ENCODE data around the gene PARS2.

- TF ChIP-seq YY1 (IDR thresholded peaks at IDR 0.05; ENCODE audit: low read depth) (no peak), FOXM1 (IDR thresholded peaks at IDR 0.05; ENCODE audit: borderline replicate concordance, low read depth) (no peak), REST (IDR thresholded peaks at IDR 0.05; ENCODE audit: low read depth) (no peak), USF1 (IDR thresholded peaks at IDR 0.05) (no peak), MAX (IDR thresholded peaks at IDR 0.05) (no peak), EP300 (IDR thresholded peaks at IDR 0.05; ENCODE audit: borderline replicate concordance) (no peak), RAD21 (IDR thresholded peaks at IDR 0.05; ENCODE audit: low read depth) (no peak), NFIC (IDR thresholded peaks at IDR 0.05) (no peak), EGR1 (IDR thresholded peaks at IDR 0.05) (no peak), CREB1 (IDR thresholded peaks at IDR 0.05; ENCODE audit: low read depth) (no peak), TEAD4 (IDR thresholded peaks at IDR 0.05) (no peak), CEBPB (IDR thresholded peaks at IDR 0.05) (no peak)
These were observed 53.5 kb downstream of the PARS2 start for GRCh38 chr1:54710841-54711240.
